Mesenchymal stem cell (in vitro differentiated cells and primary cell): Measurements from ENCODE around the gene CYP2A7.
"Not testable (repeated sequence)": the region's sequence is repeated elsewhere in the genome, so short reads cannot be mapped to it uniquely, and the experiment has no call there.

ENCODE experiments used
- DNase-seq: peaks from one replicate; pipeline ENCODE4 v3.0.0-alpha.2; 2013
- H2AFZ ChIP-seq: one replicate; pipeline ENCODE4 v1.6.1; 2013; ENCODE audit warnings: low read depth, mild to moderate bottlenecking, control low read depth, inconsistent platforms, low read length, moderate library complexity
- H2AK5ac ChIP-seq: 2 replicates; pipeline ENCODE4 v1.6.1; 2013; ENCODE audit warnings: low read length, moderate library complexity, mild to moderate bottlenecking, inconsistent platforms; ENCODE audit not compliant: severe bottlenecking
- H2BK120ac ChIP-seq: one replicate; pipeline ENCODE4 v1.6.1; 2013; ENCODE audit warnings: low read depth, mild to moderate bottlenecking, inconsistent platforms, low read length, moderate library complexity
- H2BK12ac ChIP-seq, 2 experiments: one replicate each; pipeline ENCODE4 v1.6.1; 2013; ENCODE audit warnings: inconsistent platforms in 2 of 2, low read length in 2 of 2, mild to moderate bottlenecking in 2 of 2, moderate library complexity in 2 of 2, control low read depth in 1 of 2
- H2BK15ac ChIP-seq: one replicate; pipeline ENCODE4 v1.6.1; 2013; ENCODE audit warnings: mild to moderate bottlenecking, low read depth, inconsistent platforms; ENCODE audit not compliant: poor library complexity, severe bottlenecking
- H2BK5ac ChIP-seq: 2 replicates; pipeline ENCODE4 v1.6.1; 2013; ENCODE audit warnings: low read depth, mild to moderate bottlenecking, low read length, control low read depth, inconsistent platforms; ENCODE audit not compliant: poor library complexity, severe bottlenecking
- H3K14ac ChIP-seq, 2 experiments: one replicate each; pipeline ENCODE4 v1.6.1; 2013; ENCODE audit warnings: inconsistent platforms in 2 of 2, low read length in 2 of 2, control low read depth in 1 of 2, mild to moderate bottlenecking in 1 of 2, moderate library complexity in 1 of 2
- H3K18ac ChIP-seq, 2 experiments: one replicate each; pipeline ENCODE4 v1.6.1; 2013; ENCODE audit warnings: inconsistent platforms in 2 of 2, low read length in 2 of 2, control low read depth in 1 of 2, low read depth in 1 of 2, mild to moderate bottlenecking in 1 of 2
- H3K23ac ChIP-seq, 2 experiments: one replicate each; pipeline ENCODE4 v1.6.1; 2013; ENCODE audit warnings: inconsistent platforms in 2 of 2, low read length in 2 of 2, mild to moderate bottlenecking in 2 of 2, moderate library complexity in 2 of 2, control low read depth in 1 of 2
- H3K27ac ChIP-seq: 2 replicates; pipeline ENCODE4 v1.5.1; 2013; ENCODE audit warnings: mild to moderate bottlenecking, moderate library complexity, low read length, control low read depth, inconsistent platforms; ENCODE audit not compliant: poor library complexity, severe bottlenecking
- H3K27me3 ChIP-seq, 2 experiments: 2 replicates each; pipeline versions ENCODE4 v1.6.1 to v1.7.0; 2013; ENCODE audit warnings: low read length in 2 of 2, mild to moderate bottlenecking in 2 of 2, moderate library complexity in 2 of 2, control low read depth in 1 of 2, inconsistent platforms in 1 of 2; ENCODE audit not compliant: control insufficient read depth in 1 of 2, insufficient read depth in 1 of 2
- H3K36me3 ChIP-seq, 2 experiments: 2 replicates each; pipeline versions ENCODE4 v1.6.1 to v1.7.0; 2013; ENCODE audit warnings: low read length in 2 of 2, control low read depth in 1 of 2, inconsistent platforms in 1 of 2, low read depth in 1 of 2, mild to moderate bottlenecking in 1 of 2; ENCODE audit not compliant: insufficient read depth in 2 of 2, control insufficient read depth in 1 of 2
- H3K4ac ChIP-seq, 2 experiments: one replicate each; pipeline ENCODE4 v1.6.1; 2013; ENCODE audit warnings: inconsistent platforms in 2 of 2, low read length in 2 of 2, mild to moderate bottlenecking in 2 of 2, moderate library complexity in 2 of 2, control low read depth in 1 of 2, low read depth in 1 of 2
- H3K4me1 ChIP-seq: 2 replicates; pipeline ENCODE4 v1.6.1; 2013; ENCODE audit warnings: low read depth, low read length, control low read depth; ENCODE audit not compliant: control insufficient read depth, insufficient read depth
- H3K4me2 ChIP-seq: 2 replicates; pipeline ENCODE4 v1.6.1; 2013; ENCODE audit warnings: low read length, mild to moderate bottlenecking, inconsistent platforms; ENCODE audit not compliant: poor library complexity, severe bottlenecking
- H3K4me3 ChIP-seq, 2 experiments: 2 replicates each; pipeline versions ENCODE4 v1.5.1 to v1.7.0; 2013; ENCODE audit warnings: low read length in 2 of 2, mild to moderate bottlenecking in 2 of 2, control low read depth in 1 of 2, low read depth in 1 of 2; ENCODE audit not compliant: insufficient read depth in 1 of 2
- H3K79me1 ChIP-seq: replicated peaks from 2 replicates; pipeline ENCODE4 v1.6.1; 2013; ENCODE audit warnings: mild to moderate bottlenecking, control low read depth, low read length, inconsistent platforms; ENCODE audit not compliant: poor library complexity, severe bottlenecking
- H3K9ac ChIP-seq: 2 replicates; pipeline ENCODE4 v1.7.0; 2013; ENCODE audit warnings: mild to moderate bottlenecking, low read length, moderate library complexity
- H3K9me3 ChIP-seq: 2 replicates; pipeline ENCODE4 v1.7.0; 2013; ENCODE audit warnings: mild to moderate bottlenecking, low read length; ENCODE audit not compliant: control insufficient read depth
- H4K8ac ChIP-seq: one replicate; pipeline ENCODE4 v1.6.1; 2013; ENCODE audit warnings: inconsistent platforms, mild to moderate bottlenecking, low read length, moderate library complexity
- H4K91ac ChIP-seq: one replicate; pipeline ENCODE4 v1.6.1; 2013; ENCODE audit warnings: mild to moderate bottlenecking, low read length, inconsistent platforms
- WGBS: methylation state at CpG from one replicate; pipeline ENCODE4 v1.1.7; 2013; ENCODE audit warnings: mixed read lengths; 5-methylcytosine and 5-hydroxymethylcytosine counted together

CYP2A7 gene

GRCh38 chr19:40862785-40863184, 19.2 kb downstream of the CYP2A7 start:
- H3K27me3 ChIP-seq, result no peaks in the 10 kb centered on the region
- no peaks in the 10 kb centered on the region for H3K36me3 ChIP-seq
- H3K4me2 ChIP-seq, result no peak overlapping the region
- WGBS, result 73% methylated on average over 2 of the region's 4 CpGs
- H3K79me1 ChIP-seq, result no peaks in the 10 kb centered on the region
- H2BK15ac ChIP-seq, result no peak overlapping the region
- H4K8ac ChIP-seq, result no peak overlapping the region
- H3K4me1 ChIP-seq, result no peaks in the 10 kb centered on the region
- no peak overlapping the region for H3K18ac ChIP-seq
- no peaks in the 10 kb centered on the region for H3K9me3 ChIP-seq
- no peak overlapping the region for H2BK5ac ChIP-seq
- no peak overlapping the region for H2BK12ac ChIP-seq
- H2BK120ac ChIP-seq, result no peak overlapping the region
- no peak overlapping the region for H4K91ac ChIP-seq
- H3K9ac ChIP-seq, result no peak overlapping the region
- no peak overlapping the region for H3K27ac ChIP-seq
- no peak overlapping the region for H2AK5ac ChIP-seq
- H3K14ac ChIP-seq, result no peak overlapping the region
- H3K4me3 ChIP-seq, result no peak overlapping the region
- no peak overlapping the region for H2AFZ ChIP-seq
- no peak overlapping the region for H3K4ac ChIP-seq
- no peak overlapping the region for H3K23ac ChIP-seq
- DNase-seq, result peak; percentile 5

DNA sequence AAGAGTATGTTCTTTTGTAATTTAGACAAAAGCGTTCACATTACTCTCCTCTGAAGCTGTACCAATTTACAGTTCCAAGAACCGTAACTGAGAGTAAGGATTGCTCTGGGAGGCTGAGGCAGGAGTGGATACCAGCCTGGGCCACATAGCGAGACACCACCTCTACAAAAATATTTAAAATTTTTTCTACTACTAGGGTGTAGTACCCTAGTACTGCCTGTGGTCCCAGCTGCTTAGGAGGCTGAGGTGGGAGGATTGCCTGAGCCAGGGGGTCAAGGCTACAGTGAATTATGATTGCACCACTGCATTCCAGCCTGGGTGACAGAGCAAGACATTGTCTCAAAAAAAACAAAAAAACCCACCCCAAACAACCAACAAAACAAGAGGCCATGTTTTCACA, 19.7 kb downstream of the CYP2A7 start:
- no peak overlapping the region for H3K4ac ChIP-seq
- no peak overlapping the region for H2AFZ ChIP-seq
- H3K36me3 ChIP-seq, result no peaks in the 10 kb centered on the region
- H3K4me3 ChIP-seq, result no peak overlapping the region
- WGBS, result no CpG with 5 or more reads among the region's 3 CpGs
- H3K4me1 ChIP-seq, result no peaks in the 10 kb centered on the region
- no peak overlapping the region for H2BK12ac ChIP-seq
- no peak overlapping the region for H4K8ac ChIP-seq
- H3K23ac ChIP-seq, result no peak overlapping the region
- H3K27me3 ChIP-seq, result no peaks in the 10 kb centered on the region
- H2BK15ac ChIP-seq, result no peak overlapping the region
- no peak overlapping the region for H3K14ac ChIP-seq
- no peak overlapping the region for H3K27ac ChIP-seq
- no peak overlapping the region for H3K9ac ChIP-seq
- H3K18ac ChIP-seq, result no peak overlapping the region
- no peak for DNase-seq
- H4K91ac ChIP-seq, result no peak overlapping the region
- no peak overlapping the region for H2AK5ac ChIP-seq
- no peak overlapping the region for H3K4me2 ChIP-seq
- H3K9me3 ChIP-seq, result no peaks in the 10 kb centered on the region
- H3K79me1 ChIP-seq, result no peaks in the 10 kb centered on the region
- H2BK120ac ChIP-seq, result no peak overlapping the region
- no peak overlapping the region for H2BK5ac ChIP-seq

DNA sequence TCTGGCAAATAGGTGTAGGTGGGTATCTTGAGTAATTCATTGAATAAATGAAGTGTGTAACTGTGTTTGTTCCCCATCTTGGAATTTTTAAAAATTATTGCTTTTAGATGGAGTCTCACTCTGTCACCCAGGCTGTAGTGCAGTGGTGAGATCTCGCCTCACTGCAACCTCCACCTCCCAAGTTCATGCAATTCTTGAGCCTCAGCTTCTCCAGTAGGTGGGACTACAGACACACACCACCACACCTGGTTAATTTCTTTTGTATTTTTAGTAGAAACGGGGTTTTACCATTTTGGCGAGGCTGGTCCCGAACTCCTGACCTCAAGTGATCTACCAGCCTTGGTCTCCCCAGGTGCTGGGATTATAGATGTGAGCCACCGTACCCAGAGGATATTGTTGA, 23.9 kb downstream of the CYP2A7 start:
- H3K4me1 ChIP-seq, result no peaks in the 10 kb centered on the region
- H3K79me1 ChIP-seq, result no peaks in the 10 kb centered on the region
- no peak overlapping the region for H3K4ac ChIP-seq
- H2BK120ac ChIP-seq, result no peak overlapping the region
- no peak overlapping the region for H4K91ac ChIP-seq
- H2AFZ ChIP-seq, result no peak overlapping the region
- 59% methylated on average over 5 of the region's 5 CpGs for WGBS
- H4K8ac ChIP-seq, result no peak overlapping the region
- no peak overlapping the region for H3K14ac ChIP-seq
- no peak overlapping the region for H2BK5ac ChIP-seq
- H3K23ac ChIP-seq, result no peak overlapping the region
- H2BK12ac ChIP-seq, result no peak overlapping the region
- H2BK15ac ChIP-seq, result no peak overlapping the region
- no peak overlapping the region for H3K18ac ChIP-seq
- no peaks in the 10 kb centered on the region for H3K36me3 ChIP-seq
- no peaks in the 10 kb centered on the region for H3K9me3 ChIP-seq
- no peak overlapping the region for H3K4me2 ChIP-seq
- no peaks in the 10 kb centered on the region for H3K27me3 ChIP-seq
- H3K9ac ChIP-seq, result no peak overlapping the region
- H3K27ac ChIP-seq, result no peak overlapping the region
- H3K4me3 ChIP-seq, result no peak overlapping the region
- H2AK5ac ChIP-seq, result no peak overlapping the region
- DNase-seq, result no peak

DNA sequence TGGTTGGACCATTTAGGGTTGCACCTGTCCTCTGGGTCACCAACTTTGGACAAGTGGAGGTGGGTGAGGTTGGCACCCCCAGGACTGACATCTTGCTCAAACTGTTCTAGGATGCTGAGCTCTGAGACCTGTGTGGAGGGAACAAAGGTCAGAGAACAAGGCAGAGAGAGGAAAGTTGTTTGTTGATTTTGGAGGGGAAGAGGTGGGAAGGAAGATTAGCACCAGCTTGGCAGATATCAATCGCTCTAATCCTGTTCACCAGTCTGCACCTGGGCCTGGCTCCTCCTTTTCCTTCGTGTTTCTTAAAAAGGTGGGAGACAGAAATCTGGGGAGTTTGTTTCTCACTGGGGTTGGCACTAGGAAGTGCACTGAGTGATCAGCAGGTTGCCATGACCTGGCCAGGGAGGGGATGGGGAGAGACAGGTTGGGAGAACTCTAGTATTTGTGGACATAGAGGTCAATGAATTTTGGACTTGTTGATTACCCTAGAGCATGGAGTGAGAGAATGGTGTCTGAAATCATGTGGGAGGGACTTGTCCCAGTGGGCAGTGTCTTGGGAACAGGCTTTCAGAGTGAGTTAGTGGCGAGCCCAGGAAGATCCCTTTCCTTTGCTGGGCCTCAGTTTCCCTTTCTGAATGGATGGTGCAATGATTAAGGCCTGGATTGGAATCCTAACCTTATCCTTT, 29.4 kb downstream of the CYP2A7 start:
- not testable (repeated sequence) for H3K36me3 ChIP-seq, H3K9me3 ChIP-seq, H3K4me1 ChIP-seq, H2AK5ac ChIP-seq, H2AFZ ChIP-seq, H3K4me3 ChIP-seq, H3K4ac ChIP-seq, H3K18ac ChIP-seq, H2BK120ac ChIP-seq, H3K23ac ChIP-seq, H2BK5ac ChIP-seq, H3K79me1 ChIP-seq, H4K91ac ChIP-seq, H2BK12ac ChIP-seq, H3K4me2 ChIP-seq, H3K14ac ChIP-seq, H4K8ac ChIP-seq, H3K27ac ChIP-seq, H3K9ac ChIP-seq, H2BK15ac ChIP-seq, DNase-seq
- H3K27me3 ChIP-seq, result peaks cover 20 to 28% of the 10 kb centered on the region in 2 experiments
- WGBS, result 75% methylated on average over 2 of the region's 3 CpGs
